HuH-7.5 (cell line): ENCODE data around the gene HTRA2.
"Not testable (repeated sequence)": the region's sequence is repeated elsewhere in the genome, so short reads cannot be mapped to it uniquely, and the experiment has no call there.

Source experiments
- DNase-seq: peaks from one replicate; pipeline ENCODE4 v3.0.0; 2011; ENCODE audit warnings: low spot score

Gene HTRA2

DNA sequence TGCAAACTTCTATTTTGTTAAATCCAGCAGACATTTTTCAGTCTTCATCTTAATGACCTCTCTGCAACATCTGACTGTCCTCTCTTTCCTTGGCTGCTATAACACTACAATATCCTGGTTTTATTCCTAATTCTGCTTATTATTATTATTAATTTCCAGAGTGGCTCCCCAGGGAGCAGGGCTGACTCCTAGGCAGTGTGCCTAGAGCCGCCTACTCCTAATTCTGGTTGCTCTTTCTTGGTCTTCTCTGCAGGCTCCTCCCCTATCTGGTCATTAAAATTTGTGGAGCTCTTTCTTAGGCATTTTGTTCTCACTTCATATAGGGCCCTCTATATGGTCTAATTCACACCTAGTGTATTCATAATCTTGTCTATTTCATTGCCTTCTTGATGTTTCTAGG, 13.2 kb downstream of the HTRA2 start:
- DNase-seq, result no peak

GRCh38 chr2:74544634-74545033, 14.9 kb downstream of the HTRA2 start:
- DNase-seq, result no peak

GRCh38 chr2:74546004-74546403, 16.3 kb downstream of the HTRA2 start:
- no peak for DNase-seq

- no peak for DNase-seq
These were observed 18.7 kb downstream of the HTRA2 start for GRCh38 chr2:74548285-74548899.

- peak; percentile 76 for DNase-seq
These were observed 19.4 kb downstream of the HTRA2 start for GRCh38 chr2:74548900-74549826.

- DNase-seq, result no peak
These were observed 20.5 kb downstream of the HTRA2 start for GRCh38 chr2:74550231-74550630.

GRCh38 chr2:74551530-74551929, 21.8 kb downstream of the HTRA2 start:
- DNase-seq, result no peak

DNA sequence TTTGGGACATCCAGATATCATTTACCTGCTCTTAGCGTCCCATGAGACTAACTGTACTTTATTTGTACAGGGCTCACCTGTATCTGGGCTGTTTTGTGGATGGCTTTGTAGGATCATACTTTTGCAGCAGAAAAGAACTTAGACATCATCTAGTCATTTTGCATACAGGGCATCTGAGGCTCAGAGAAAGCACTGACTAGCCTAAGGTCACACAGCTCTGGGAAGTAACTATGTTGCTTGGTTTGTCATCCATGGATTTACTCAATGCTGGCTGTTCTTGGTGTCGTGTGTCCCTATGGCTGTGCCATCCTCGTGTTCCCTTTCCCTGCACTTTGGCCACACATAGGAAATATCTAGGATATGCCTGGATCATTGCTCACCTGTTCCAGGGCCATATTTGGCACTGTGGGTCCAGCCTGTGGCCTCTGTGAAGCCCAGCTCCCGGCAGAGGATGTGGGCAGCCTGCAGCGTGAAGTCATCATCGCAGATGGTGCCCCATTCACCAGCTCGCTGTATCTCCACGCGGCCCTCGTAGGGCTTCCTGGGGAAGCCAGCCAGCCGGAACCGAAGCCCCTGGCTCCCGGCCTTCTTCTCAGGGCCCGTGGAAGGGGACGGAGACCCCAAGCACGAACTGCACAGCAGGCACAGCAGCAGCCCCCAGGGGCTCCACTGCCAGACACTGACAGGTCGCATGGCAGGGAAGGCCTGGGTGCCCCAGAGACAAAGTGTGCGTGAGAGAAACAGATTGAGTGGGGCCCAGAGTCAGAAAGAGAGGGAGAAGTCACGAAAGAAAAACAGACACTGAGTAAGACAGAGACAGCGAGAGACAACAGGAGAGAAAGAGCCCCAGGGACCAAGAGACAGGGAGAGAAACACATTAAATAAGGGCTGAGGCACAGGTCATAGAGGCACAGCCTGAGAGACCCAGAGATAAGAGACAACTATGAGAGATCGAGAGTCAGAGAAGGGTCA, 22.5 kb downstream of the HTRA2 start:
- DNase-seq, result no peak

DNA sequence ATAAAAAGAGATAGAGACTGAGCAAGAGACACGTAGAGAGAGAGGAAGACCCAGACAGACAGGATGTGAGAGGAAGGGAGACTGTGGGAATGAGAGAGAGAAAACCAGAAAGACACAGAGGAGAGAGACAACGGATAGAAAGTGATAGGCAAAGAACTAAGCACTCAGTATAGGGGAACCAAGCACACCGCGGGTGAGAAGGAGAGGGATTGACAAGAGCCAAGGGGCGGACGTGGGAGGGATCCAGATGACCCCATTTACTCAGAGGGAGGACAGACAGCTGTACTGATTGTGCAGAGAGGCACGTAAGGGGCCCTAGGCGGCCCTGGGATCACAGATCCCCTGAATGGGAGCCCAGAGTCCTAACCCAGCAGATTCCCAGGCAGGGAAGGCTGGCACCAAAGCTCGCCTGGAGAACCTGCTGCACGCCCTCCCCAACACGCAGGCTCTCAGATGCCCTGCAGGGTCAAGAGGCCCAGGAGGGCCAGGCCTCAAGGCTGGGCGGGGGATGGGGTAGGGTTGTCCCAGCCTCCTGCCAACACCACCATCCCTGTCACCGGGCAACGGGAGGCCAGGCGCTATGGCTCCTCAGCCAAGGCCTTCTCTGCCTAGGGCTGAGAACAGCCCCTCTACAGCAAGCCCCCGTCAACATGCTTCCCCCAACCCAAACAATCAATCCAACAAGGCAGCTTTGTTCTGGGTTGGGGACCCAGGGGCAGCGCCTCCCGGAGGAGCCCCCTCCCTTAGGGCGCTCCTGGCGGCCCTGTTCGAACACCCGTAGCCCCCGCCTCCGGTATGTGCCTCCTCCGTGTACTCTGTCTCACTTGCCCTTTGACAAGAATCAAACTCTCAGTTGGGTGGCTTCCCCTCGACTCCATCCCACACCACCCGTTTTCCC, 23.4 kb downstream of the HTRA2 start:
- no peak for DNase-seq

GRCh38 chr2:74553892-74554819, 24.4 kb downstream of the HTRA2 start, which contains the start of the genes DOK1 and LOXL3:
Gene DOK1, plus strand, starts transcription at chr2:74554720. Its CDS starts 35 bp downstream, at chr2:74554755.
Gene LOXL3, minus strand, starts transcription at chr2:74553942. Its CDS starts 1,308 bp downstream, at chr2:74552634.
- DNase-seq, result peak; percentile 69

GRCh38 chr2:74554820-74555531, 25.2 kb downstream of the HTRA2 start:
- DNase-seq, result peak; percentile 59

DNA sequence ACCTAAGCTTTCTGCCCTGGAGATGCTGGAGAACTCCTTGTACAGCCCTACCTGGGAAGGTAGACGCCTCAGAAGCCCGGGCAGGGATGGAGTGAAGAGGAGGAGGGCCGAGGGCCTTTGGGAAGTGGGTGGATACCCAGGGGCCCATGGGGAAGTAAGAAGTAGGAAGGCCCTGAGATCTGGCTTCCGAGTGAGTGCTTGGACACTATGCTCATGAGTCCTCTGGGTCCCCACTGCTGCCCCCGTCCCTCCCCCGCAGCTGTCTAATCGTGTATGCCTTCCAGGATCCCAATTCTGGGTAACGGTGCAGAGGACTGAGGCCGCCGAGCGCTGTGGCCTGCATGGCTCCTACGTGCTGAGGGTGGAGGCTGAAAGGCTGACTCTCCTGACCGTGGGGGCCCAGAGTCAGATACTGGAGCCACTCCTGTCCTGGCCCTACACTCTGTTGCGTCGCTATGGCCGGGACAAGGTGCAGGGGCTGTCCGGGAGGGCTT, 25.9 kb downstream of the HTRA2 start:
- DNase-seq, result no peak

DNA sequence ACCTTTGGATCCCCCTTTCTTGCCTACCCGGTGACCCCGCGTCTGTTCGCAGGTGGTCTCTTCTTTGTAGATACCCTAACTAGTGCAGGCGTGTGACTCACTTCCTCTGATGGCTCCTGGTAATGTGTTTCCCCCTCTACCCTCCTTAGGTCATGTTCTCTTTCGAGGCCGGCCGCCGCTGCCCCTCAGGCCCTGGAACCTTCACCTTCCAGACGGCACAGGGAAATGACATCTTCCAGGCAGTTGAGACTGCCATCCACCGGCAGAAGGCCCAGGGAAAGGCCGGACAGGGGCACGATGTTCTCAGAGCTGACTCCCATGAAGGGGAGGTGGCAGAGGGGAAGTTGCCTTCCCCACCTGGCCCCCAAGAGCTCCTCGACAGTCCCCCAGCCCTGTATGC, 26.4 kb downstream of the HTRA2 start:
- DNase-seq, result no peak

- DNase-seq, result no peak
These were observed 27.2 kb downstream of the HTRA2 start for GRCh38 chr2:74556831-74557370.

DNA sequence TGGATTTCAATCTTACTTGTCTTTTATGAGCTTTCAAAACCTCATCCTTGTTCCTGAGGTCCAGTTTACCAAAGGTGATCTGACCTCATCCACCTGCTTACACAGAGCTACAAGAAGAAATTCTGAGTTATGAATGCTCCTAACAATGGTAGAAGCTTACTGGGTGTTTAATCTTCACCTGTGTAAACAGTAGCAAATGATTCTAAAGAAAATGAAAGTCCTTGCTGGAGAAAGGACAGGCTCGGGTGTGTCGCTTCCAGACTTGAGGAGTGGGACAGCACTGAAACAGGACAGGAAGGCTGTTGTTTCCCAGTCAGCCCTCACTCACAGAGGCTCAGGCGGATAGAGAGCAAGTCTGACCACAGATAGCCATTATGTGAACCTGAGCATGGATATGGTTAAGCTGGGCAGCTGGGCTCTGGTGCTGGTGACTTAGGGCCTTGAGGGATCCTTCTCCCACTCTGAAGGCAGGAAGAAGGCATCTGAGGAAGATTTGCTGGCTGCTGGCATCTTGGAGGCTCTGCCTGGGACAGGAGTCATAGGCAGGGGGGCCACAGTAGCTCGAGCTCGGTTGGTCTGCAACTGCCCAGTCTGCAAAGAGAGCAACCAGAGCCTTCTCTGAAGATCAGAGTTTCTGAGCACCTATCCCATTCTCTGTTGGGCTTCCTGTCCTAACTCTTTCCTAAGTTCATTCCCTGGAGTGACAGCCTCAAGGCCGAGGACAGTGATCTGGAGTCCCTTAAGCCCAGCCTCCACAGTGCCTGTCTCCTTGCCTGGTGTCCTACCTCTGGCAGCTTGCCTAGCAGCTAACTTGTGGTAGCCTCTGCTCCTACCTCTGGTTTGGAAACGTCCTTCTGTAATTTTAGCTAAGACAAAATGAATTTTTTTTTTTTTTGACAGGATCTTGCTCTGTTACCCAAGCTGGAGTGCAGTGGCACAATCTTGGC, 28.8 kb downstream of the HTRA2 start:
- no peak for DNase-seq

DNA sequence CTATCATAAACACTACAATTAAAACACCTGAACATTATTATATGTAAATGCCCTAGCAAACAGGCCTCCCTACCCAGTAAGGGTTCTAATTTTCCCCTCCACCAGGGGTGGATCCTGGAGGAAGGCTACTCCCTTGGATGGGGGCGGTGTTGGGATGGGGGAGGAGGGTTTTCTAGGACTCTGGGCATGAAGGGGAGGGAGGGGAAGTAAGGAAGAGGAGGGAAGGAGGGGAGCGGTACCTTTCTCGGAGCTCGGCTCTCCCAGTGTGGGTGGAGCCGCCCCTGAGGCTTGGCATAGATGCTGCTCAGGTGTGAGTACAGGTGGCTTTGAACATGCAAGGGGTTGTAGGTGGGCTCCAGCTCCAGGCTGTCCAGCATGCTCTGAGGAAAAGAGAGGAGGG, 30.2 kb downstream of the HTRA2 start:
- no peak for DNase-seq

DNA sequence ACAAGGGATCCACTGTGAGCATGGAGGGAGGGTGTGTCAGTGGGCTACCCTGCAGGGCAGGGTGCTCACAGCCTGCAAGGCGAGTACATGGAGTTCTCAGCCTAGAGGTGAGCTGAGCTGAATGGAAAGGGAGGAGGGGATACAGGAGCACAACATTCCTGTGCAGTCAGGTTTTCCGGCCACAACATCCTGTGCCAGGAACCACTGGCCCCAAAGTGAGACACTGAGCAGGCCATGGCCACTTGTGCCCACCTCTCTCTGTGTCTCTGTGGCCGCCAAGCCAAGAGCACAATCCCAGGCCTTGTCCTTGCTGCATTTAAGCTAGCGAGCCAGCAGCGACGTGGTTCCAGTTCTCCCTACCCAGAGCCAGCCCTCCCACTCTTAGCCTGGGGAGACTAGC, 30.9 kb downstream of the HTRA2 start:
- DNase-seq, result no peak

- DNase-seq, result not testable (repeated sequence)
These were observed 31.3 kb downstream of the HTRA2 start for GRCh38 chr2:74561022-74561421.
